MM.1S (cell line): ENCODE measurements around the gene ADCY9.
"Not testable (repeated sequence)": the region's sequence is repeated elsewhere in the genome, so short reads cannot be mapped to it uniquely, and the experiment has no call there.

Experiments used
- EZH2 ChIP-seq: fragments of 300-600 bp; sonication (generic); optimal IDR thresholded peaks from 2 replicates; pipeline ENCODE3; 2017; ENCODE audit warnings: low read depth, mild to moderate bottlenecking, antibody characterized with exemption, low read length, mixed read lengths
- EZH2phosphoT487 ChIP-seq: fragments of 300-600 bp; sonication (generic); IDR thresholded peaks from 2 replicates; pipeline ENCODE4 v1.6.1; 2018; ENCODE audit warnings: antibody characterized with exemption, low read length
- TF ChIP-seq, protein P1 (sequence below): fragments of 300-600 bp; sonication (generic); IDR thresholded peaks from 2 replicates; pipeline ENCODE4 v1.5.1; 2016; ENCODE audit warnings: antibody characterized with exemption, low read length, mixed read lengths

DNA sequence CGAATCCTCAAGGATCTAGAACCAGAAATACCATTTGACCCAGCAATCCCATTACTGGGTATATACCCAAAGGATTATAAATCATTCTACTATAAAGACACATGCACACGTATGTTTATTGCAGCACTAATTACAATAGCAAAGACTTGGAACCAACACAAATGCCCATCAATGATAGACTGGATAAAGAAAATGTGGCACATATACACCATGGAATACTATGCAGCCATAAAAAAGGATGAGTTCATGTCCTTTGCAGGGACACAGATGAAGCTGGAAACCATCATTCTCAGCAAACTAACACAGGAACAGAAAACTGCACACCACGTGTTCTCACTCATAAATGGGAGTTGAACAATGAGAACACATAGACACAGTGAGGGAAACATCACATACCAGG lies 40.3 kb upstream of the ADCY9 start:
- TF ChIP-seq, protein P1, sequence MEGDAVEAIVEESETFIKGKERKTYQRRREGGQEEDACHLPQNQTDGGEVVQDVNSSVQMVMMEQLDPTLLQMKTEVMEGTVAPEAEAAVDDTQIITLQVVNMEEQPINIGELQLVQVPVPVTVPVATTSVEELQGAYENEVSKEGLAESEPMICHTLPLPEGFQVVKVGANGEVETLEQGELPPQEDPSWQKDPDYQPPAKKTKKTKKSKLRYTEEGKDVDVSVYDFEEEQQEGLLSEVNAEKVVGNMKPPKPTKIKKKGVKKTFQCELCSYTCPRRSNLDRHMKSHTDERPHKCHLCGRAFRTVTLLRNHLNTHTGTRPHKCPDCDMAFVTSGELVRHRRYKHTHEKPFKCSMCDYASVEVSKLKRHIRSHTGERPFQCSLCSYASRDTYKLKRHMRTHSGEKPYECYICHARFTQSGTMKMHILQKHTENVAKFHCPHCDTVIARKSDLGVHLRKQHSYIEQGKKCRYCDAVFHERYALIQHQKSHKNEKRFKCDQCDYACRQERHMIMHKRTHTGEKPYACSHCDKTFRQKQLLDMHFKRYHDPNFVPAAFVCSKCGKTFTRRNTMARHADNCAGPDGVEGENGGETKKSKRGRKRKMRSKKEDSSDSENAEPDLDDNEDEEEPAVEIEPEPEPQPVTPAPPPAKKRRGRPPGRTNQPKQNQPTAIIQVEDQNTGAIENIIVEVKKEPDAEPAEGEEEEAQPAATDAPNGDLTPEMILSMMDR: not testable (repeated sequence)
- not testable (repeated sequence) for TF ChIP-seq EZH2, EZH2phosphoT487
